Stimulated activated CD8-positive, alpha-beta memory T cell treated with anti-CD3 and anti-CD28 coated beads, Interleukin-7, amount 100 ng/mL, for 24 hours (primary cell): Measurements from ENCODE around the gene FRMPD4.

ENCODE experiments used
- DNase-seq: peaks from one replicate; pipeline ENCODE4 v3.0.0-alpha.2; 2020; ENCODE audit warnings: low read depth

FRMPD4 gene

GRCh38 chrX:12768491-12768890 lies 630.2 kb downstream of the FRMPD4 start:
- no peak for DNase-seq

DNA sequence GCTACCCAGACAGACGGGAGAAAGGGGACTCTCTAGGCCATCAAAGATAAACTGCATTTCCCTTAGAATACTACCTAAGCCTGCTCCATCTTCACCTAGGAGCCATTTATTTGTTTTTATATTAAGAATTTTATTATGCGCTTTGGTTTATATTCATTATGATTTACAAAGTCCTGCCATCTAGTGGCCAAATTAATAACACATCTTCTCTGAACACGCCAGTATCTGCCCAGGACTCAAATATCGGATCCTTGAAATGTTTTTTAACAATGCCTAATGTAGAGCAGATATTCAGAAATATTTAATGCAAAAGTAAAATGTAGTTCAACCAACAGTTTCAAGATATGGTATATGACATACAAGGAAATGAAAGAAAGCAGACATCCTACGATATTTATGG lies 632.2 kb downstream of the FRMPD4 start:
- DNase-seq, result no peak

DNA sequence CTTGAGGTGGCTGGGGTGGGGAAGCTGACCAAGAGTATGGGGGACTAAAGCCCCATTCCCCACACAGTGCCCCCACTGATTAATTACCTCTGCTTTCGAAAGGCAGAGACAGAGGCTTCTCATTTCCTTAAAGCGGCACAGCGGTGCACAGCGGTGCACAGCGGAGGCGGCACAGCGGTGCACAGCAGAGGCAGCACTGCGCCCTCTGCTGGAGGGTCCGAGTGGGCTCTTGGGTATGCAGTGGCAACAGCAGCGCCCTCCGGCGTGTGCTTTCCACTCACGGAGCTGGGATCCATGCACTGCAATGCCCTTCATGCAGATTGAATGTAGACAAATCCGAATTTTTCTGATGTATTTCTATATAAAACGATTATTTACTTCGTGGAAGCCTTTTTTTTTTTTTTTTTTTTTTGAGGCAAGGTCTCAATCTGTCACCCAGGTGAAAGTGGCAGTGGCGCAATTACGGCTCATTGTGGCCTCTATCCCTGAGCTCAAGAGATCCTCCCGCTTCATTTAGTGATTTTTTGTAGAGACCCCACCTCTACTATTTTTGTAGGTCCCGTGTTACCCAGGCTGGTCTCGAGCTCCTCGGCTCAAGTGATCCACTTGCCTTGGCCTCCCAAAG lies 633.3 kb downstream of the FRMPD4 start:
- DNase-seq, result peak; percentile 28
